ENCODE data around the gene SLIT3. TPM values are rescaled to one million over a fixed set of nuclear protein-coding genes. Genes with fewer than 3 reads are reported as not detected.

The SLIT3 gene
- total RNA-seq, 1 donor from 2014 or later: 70.0 TPM

GRCh38 chr5:168669668-168670378 is 631.1 kb downstream of the SLIT3 start:
- TF ChIP-seq CTCF (IDR thresholded peaks at IDR 0.05): no peak
- no peaks in the 10 kb centered on the region for H3K36me3 ChIP-seq
- H3K4me1 ChIP-seq: no peaks in the 10 kb centered on the region
- intact Hi-C loops (cut with DNase I): no loop called here
- H3K27me3 ChIP-seq: no peaks in the 10 kb centered on the region
- H3K27ac ChIP-seq: no peak overlapping the region
- H3K4me3 ChIP-seq: no peak overlapping the region
- ATAC-seq (no peak), DNase-seq (no peak)
- H3K9me3 ChIP-seq: no peaks in the 10 kb centered on the region

- H3K27me3 ChIP-seq: no peaks in the 10 kb centered on the region
- intact Hi-C loops (cut with DNase I): no loop called here
- DNase-seq (no peak), ATAC-seq (no peak)
- H3K4me1 ChIP-seq: no peaks in the 10 kb centered on the region
- H3K4me3 ChIP-seq: no peak overlapping the region
- H3K36me3 ChIP-seq: no peaks in the 10 kb centered on the region
- H3K27ac ChIP-seq: no peak overlapping the region
- no peak for TF ChIP-seq CTCF (IDR thresholded peaks at IDR 0.05)
- H3K9me3 ChIP-seq: no peaks in the 10 kb centered on the region
Observed at GRCh38 chr5:168669156-168669555, 631.8 kb downstream of the SLIT3 start.

DNA sequence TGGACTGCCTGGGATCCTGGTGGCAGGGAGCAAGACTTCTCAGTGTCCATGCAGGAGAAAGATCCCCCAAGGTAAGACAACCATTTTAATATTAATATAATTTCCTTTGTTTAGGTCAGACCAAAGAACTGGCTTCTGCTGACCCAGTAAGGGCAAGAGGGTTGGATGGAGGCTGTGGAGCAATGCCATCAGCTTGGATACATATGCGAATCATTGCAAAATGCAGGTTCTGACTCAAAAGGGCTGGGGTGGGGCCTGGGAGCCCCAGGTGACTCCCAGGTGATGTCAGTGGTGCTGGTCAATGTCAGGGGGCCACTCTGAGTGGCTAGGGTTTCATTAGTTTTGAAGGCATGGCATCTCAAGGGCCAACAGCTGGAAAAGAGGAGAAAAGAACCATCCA is 632.9 kb downstream of the SLIT3 start:
- Histone ChIP-seq H3K27ac (no peak overlapping the region), H3K4me1 (no peaks in the 10 kb centered on the region), H3K27me3 (no peaks in the 10 kb centered on the region), H3K9me3 (no peaks in the 10 kb centered on the region), H3K4me3 (no peak overlapping the region), H3K36me3 (no peaks in the 10 kb centered on the region)
- ATAC-seq (no peak), DNase-seq (no peak)
- TF ChIP-seq CTCF (IDR thresholded peaks at IDR 0.05): no peak
- intact Hi-C loops (cut with DNase I): no loop called here

DNA sequence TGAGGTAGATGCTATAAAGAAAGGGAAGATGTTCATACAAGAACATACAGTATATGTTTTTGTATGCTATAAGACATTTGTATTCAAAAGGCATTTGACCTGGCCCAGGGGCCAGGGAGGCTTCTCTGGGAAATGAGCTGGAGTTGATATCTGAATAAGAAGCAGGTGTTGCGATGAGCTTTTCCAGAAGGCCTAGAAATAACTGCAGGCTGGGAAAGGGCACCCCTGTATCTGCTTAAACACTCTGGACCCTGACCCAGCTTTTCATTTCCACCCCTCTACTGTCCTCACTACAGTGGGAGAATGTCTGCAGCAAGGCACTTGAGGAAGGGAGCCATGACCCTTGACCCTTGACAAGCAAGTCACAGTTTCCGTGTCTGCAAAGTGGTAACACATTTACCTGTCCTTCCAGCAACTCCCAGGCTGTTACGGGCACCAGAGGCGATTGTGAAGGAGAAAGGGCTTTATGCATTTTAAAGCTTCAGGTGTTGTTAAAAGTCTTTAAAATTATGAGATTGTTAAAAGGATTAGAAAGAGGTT is 633.6 kb downstream of the SLIT3 start:
- DNase-seq: no peak
- H3K27ac ChIP-seq: no peak overlapping the region
- no peak overlapping the region for H3K4me3 ChIP-seq
- no peaks in the 10 kb centered on the region for H3K36me3 ChIP-seq
- no peaks in the 10 kb centered on the region for H3K27me3 ChIP-seq
- no peak for TF ChIP-seq CTCF (IDR thresholded peaks at IDR 0.05)
- intact Hi-C loops (cut with DNase I): no loop called here
- no peak for ATAC-seq
- H3K4me1 ChIP-seq: no peaks in the 10 kb centered on the region
- no peaks in the 10 kb centered on the region for H3K9me3 ChIP-seq

GRCh38 chr5:168666356-168666755 is 634.6 kb downstream of the SLIT3 start:
- no peaks in the 10 kb centered on the region for H3K9me3 ChIP-seq
- ATAC-seq (no peak), DNase-seq (no peak)

More at GRCh38 chr5:168666356-168666755, 634.6 kb downstream of the SLIT3 start:
- H3K4me3 ChIP-seq: no peak overlapping the region
- H3K27me3 ChIP-seq: no peaks in the 10 kb centered on the region
- no peak overlapping the region for H3K27ac ChIP-seq
- H3K36me3 ChIP-seq: no peaks in the 10 kb centered on the region
- intact Hi-C loops (cut with DNase I): no loop called here
- TF ChIP-seq CTCF (IDR thresholded peaks at IDR 0.05): no peak
- no peaks in the 10 kb centered on the region for H3K4me1 ChIP-seq

All from upper lobe of right lung (tissue), 1 donor.